ENCODE measurements around the gene MSH2. TPM values are rescaled to one million over a fixed set of nuclear protein-coding genes. Genes with fewer than 3 reads are reported as not detected.

Gene MSH2
- total and polyA plus RNA-seq, 2 of the 13 experiments (the other 11 are each of a cell fraction or from before 2014, with no cell fraction given): 19.9 to 76.3 TPM

DNA sequence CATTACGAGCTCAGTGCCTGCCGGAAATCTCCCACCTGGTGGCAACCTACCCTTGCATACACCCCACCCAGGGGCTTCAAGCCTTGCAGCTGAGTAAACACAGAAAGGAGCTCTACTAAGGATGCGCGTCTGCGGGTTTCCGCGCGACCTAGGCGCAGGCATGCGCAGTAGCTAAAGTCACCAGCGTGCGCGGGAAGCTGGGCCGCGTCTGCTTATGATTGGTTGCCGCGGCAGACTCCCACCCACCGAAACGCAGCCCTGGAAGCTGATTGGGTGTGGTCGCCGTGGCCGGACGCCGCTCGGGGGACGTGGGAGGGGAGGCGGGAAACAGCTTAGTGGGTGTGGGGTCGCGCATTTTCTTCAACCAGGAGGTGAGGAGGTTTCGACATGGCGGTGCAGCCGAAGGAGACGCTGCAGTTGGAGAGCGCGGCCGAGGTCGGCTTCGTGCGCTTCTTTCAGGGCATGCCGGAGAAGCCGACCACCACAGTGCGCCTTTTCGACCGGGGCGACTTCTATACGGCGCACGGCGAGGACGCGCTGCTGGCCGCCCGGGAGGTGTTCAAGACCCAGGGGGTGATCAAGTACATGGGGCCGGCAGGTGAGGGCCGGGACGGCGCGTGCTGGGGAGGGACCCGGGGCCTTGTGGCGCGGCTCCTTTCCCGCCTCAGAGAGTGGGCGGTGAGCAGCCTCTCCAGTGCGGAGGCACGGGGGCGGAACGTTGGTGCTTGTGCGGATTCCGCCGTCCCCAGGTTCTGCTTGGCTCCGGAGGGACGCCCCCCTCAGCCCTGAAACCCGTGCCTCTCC lies at the start of gene MSH2 (continued):
- TF ChIP-seq SRSF1 (optimal IDR thresholded peaks at IDR 0.05; ENCODE audit: low read depth, low read length) (peak; percentile 62), RBM22 (optimal IDR thresholded peaks at IDR 0.05; ENCODE audit: low read length) (no peak), ZFP90 (CRISPR knock-in tag; IDR thresholded peaks at IDR 0.05; ENCODE audit: borderline replicate concordance) (peak; percentile 98), GABPB1 (CRISPR knock-in tag; IDR thresholded peaks at IDR 0.05) (peak; percentile 91), MAF1 (CRISPR knock-in tag; IDR thresholded peaks at IDR 0.05; ENCODE audit: borderline replicate concordance) (peak; percentile 95), SYNCRIP (IDR thresholded peaks at IDR 0.05; ENCODE audit: insufficient read depth, low read depth, low read length) (no peak), WIZ (CRISPR knock-in tag; IDR thresholded peaks at IDR 0.05) (peak; percentile 96), ZNF160 (CRISPR knock-in tag; IDR thresholded peaks at IDR 0.05) (peak; percentile 91), XBP1 (CRISPR knock-in tag; IDR thresholded peaks at IDR 0.05) (0 out of 2 replicates have a peak, but pooled peaks have one; percentile 41), ZNF546 (CRISPR knock-in tag; conservative IDR thresholded peaks at IDR 0.05) (peak; percentile 84; the same call in 1 of the 2 replicates), ZNF772 (CRISPR knock-in tag; IDR thresholded peaks at IDR 0.05) (peak; percentile 89; the same call in 1 of the 2 replicates), KDM6A (CRISPR knock-in tag; IDR thresholded peaks at IDR 0.05; ENCODE audit: low read depth) (no peak), ZNF615 (CRISPR knock-in tag; IDR thresholded peaks at IDR 0.05; ENCODE audit: borderline replicate concordance) (0 out of 2 replicates have a peak, but pooled peaks have one; percentile 65), ZFP1 (CRISPR knock-in tag; IDR thresholded peaks at IDR 0.05) (no peak), RBFOX2 (IDR thresholded peaks at IDR 0.05; ENCODE audit: low read depth, low read length) (peak; percentile 85), CHCHD3 (CRISPR knock-in tag; IDR thresholded peaks at IDR 0.05) (no peak), ZSCAN29 (CRISPR knock-in tag; conservative IDR thresholded peaks at IDR 0.05) (peak; percentile 74)
- TF ChIP-seq, protein P1, sequence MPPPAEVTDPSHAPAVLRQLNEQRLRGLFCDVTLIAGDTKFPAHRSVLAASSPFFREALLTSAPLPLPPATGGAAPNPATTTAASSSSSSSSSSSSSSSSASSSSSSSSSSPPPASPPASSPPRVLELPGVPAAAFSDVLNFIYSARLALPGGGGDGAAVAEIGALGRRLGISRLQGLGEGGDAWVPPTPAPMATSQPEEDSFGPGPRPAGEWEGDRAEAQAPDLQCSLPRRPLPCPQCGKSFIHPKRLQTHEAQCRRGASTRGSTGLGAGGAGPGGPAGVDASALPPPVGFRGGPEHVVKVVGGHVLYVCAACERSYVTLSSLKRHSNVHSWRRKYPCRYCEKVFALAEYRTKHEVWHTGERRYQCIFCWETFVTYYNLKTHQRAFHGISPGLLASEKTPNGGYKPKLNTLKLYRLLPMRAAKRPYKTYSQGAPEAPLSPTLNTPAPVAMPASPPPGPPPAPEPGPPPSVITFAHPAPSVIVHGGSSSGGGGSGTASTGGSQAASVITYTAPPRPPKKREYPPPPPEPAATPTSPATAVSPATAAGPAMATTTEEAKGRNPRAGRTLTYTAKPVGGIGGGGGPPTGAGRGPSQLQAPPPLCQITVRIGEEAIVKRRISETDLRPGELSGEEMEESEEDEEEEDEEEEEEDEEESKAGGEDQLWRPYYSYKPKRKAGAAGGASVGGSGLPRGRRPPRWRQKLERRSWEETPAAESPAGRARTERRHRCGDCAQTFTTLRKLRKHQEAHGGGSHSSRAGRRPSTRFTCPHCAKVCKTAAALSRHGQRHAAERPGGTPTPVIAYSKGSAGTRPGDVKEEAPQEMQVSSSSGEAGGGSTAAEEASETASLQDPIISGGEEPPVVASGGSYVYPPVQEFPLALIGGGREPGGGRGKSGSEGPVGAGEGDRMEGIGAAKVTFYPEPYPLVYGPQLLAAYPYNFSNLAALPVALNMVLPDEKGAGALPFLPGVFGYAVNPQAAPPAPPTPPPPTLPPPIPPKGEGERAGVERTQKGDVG (CRISPR knock-in tag; IDR thresholded peaks at IDR 0.05; ENCODE audit: borderline replicate concordance): peak; percentile 76
- TF ChIP-seq, protein P2, sequence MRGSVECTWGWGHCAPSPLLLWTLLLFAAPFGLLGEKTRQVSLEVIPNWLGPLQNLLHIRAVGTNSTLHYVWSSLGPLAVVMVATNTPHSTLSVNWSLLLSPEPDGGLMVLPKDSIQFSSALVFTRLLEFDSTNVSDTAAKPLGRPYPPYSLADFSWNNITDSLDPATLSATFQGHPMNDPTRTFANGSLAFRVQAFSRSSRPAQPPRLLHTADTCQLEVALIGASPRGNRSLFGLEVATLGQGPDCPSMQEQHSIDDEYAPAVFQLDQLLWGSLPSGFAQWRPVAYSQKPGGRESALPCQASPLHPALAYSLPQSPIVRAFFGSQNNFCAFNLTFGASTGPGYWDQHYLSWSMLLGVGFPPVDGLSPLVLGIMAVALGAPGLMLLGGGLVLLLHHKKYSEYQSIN (CRISPR knock-in tag; IDR thresholded peaks at IDR 0.05; ENCODE audit: borderline replicate concordance): no peak; the same call in 1 of the 2 replicates
- TF ChIP-seq, protein P3, sequence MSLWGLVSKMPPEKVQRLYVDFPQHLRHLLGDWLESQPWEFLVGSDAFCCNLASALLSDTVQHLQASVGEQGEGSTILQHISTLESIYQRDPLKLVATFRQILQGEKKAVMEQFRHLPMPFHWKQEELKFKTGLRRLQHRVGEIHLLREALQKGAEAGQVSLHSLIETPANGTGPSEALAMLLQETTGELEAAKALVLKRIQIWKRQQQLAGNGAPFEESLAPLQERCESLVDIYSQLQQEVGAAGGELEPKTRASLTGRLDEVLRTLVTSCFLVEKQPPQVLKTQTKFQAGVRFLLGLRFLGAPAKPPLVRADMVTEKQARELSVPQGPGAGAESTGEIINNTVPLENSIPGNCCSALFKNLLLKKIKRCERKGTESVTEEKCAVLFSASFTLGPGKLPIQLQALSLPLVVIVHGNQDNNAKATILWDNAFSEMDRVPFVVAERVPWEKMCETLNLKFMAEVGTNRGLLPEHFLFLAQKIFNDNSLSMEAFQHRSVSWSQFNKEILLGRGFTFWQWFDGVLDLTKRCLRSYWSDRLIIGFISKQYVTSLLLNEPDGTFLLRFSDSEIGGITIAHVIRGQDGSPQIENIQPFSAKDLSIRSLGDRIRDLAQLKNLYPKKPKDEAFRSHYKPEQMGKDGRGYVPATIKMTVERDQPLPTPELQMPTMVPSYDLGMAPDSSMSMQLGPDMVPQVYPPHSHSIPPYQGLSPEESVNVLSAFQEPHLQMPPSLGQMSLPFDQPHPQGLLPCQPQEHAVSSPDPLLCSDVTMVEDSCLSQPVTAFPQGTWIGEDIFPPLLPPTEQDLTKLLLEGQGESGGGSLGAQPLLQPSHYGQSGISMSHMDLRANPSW (CRISPR knock-in tag; IDR thresholded peaks at IDR 0.05; ENCODE audit: borderline replicate concordance): peak; percentile 79
